Neural cell (in vitro differentiated cells): Measurements from ENCODE around the gene CRMP1.

Experiments
- CTCF ChIP-seq: fragments of 450-650 bp; IDR thresholded peaks from 2 replicates; pipeline ENCODE4 v1.5.1; 2014; ENCODE audit warnings: antibody characterized with exemption, mild to moderate bottlenecking, moderate library complexity; ENCODE audit not compliant: poor library complexity, severe bottlenecking
- EP300 ChIP-seq: fragments of 450-650 bp; conservative IDR thresholded peaks from 2 replicates; pipeline ENCODE4 v1.6.1; 2014; ENCODE audit warnings: antibody characterized with exemption, mild to moderate bottlenecking, moderate library complexity; ENCODE audit not compliant: poor library complexity, severe bottlenecking
- EZH2 ChIP-seq: fragments of 200-600, 300-800 bp; shearing (Covaris generic), sonication (generic); IDR thresholded peaks from 2 replicates; pipeline ENCODE4 v1.6.1; 2014; ENCODE audit warnings: antibody characterized with exemption, low read length, borderline replicate concordance, mild to moderate bottlenecking; ENCODE audit not compliant: insufficient read depth, poor library complexity, severe bottlenecking
- MXI1 ChIP-seq: fragments of 450-650 bp; conservative IDR thresholded peaks from 2 replicates; pipeline ENCODE4 v1.6.1; 2014; ENCODE audit warnings: antibody characterized with exemption, mild to moderate bottlenecking; ENCODE audit not compliant: poor library complexity, severe bottlenecking
- POLR2AphosphoS5 ChIP-seq: IDR thresholded peaks from 2 replicates; pipeline ENCODE4 v1.6.1; 2012
- TAF1 ChIP-seq: IDR thresholded peaks from 2 replicates; pipeline ENCODE4 v1.6.1; 2012; ENCODE audit warnings: low read depth

DNA sequence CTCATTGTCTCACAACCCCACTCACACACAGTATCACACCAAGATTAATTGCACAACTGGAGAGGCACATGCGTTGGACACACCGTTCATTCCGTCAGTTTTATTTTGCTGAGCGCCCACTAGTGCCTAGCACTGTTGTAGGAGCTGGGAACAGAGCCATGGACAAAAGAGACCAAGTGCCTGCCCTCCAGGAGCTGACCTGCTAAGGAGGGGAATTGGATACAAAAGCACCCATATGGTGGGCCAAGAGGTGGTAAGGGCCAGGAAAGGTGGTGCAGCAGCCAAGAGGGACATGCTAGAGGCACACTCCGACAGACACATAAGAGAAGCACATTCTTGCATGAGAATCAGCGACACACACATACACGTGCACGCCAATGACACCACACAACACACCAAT is 705 bp upstream of the CRMP1 start:
- no peak for TF ChIP-seq CTCF
- TF ChIP-seq POLR2AphosphoS5 = no peak
- TF ChIP-seq TAF1 = no peak
- TF ChIP-seq EP300 = no peak
- TF ChIP-seq EZH2 = no peak
- no peak for TF ChIP-seq MXI1
